GM19193 (cell line): ENCODE measurements around the gene PEX7.

ENCODE experiments used
- POLR2A ChIP-seq: IDR thresholded peaks from 4 replicates; pipeline ENCODE4 v1.6.1; 2011; ENCODE audit not compliant: insufficient read depth, insufficient read length; ENCODE audit errors: extremely low read depth

Gene PEX7

GRCh38 chr6:136811272-136811671 is 11.1 kb upstream of the PEX7 start:
- no peak for TF ChIP-seq POLR2A

- TF ChIP-seq POLR2A: no peak
Measured at GRCh38 chr6:136812174-136812573, 10.2 kb upstream of the PEX7 start.

- no peak for TF ChIP-seq POLR2A
Measured at GRCh38 chr6:136816656-136817055, 5.7 kb upstream of the PEX7 start.

GRCh38 chr6:136820561-136820960 is 1.8 kb upstream of the PEX7 start:
- no peak for TF ChIP-seq POLR2A

GRCh38 chr6:136822046-136822375 is 381 bp upstream of the PEX7 start:
- TF ChIP-seq POLR2A: no peak

- no peak for TF ChIP-seq POLR2A
Measured at GRCh38 chr6:136823128-136823660, 802 bp downstream of the PEX7 start.

GRCh38 chr6:136826216-136826615 is 3.8 kb downstream of the PEX7 start:
- no peak for TF ChIP-seq POLR2A

GRCh38 chr6:136831873-136832562 is 9.6 kb downstream of the PEX7 start:
- no peak for TF ChIP-seq POLR2A

- no peak for TF ChIP-seq POLR2A
Measured at GRCh38 chr6:136840276-136841001, 18.0 kb downstream of the PEX7 start.

GRCh38 chr6:136843210-136843609 is 20.8 kb downstream of the PEX7 start:
- no peak for TF ChIP-seq POLR2A

- no peak for TF ChIP-seq POLR2A
Measured at GRCh38 chr6:136846046-136846445, 23.7 kb downstream of the PEX7 start.

GRCh38 chr6:136859430-136859829 is 37.0 kb downstream of the PEX7 start:
- TF ChIP-seq POLR2A: no peak

- no peak for TF ChIP-seq POLR2A
Measured at GRCh38 chr6:136860043-136860442, 37.7 kb downstream of the PEX7 start.

- no peak for TF ChIP-seq POLR2A
Measured at GRCh38 chr6:136862662-136863061, 40.3 kb downstream of the PEX7 start.

- TF ChIP-seq POLR2A: no peak
Measured at GRCh38 chr6:136863752-136864151, 41.4 kb downstream of the PEX7 start.

- no peak for TF ChIP-seq POLR2A
Measured at GRCh38 chr6:136864676-136865075, 42.3 kb downstream of the PEX7 start.
